ENCODE measurements around the gene CCDC157. TPM values are rescaled to one million over a fixed set of nuclear protein-coding genes. Genes with fewer than 3 reads are reported as not detected.

The CCDC157 gene
- total RNA-seq, 4 donors from 2014 or later: 1.5 to 2.5 (median 1.6) TPM

- Histone ChIP-seq H3K27me3 (no peaks in the 10 kb centered on the region), H3K36me3 (peaks cover 1 to 12% (median 5%) of the 10 kb centered on the region in 4 donors), H3K9me3 (no peaks in the 10 kb centered on the region), H3K4me3 (peak overlapping the region; percentile 66 to 78 (median 67)), H3K4me1 (peaks cover 37 to 64% (median 63%) of the 10 kb centered on the region in 4 donors), H3K27ac (replicated peaks in 1 of 4) (peak overlapping the region; percentile 94 to 99 (median 95))
- 6% methylated on average over 14 of the region's 31 CpGs for WGBS
- TF ChIP-seq CTCF (IDR thresholded peaks at IDR 0.05) (no peak), POLR2AphosphoS5 (IDR thresholded peaks at IDR 0.05) (peak; percentile 93 to 96)
- peak; percentile 100 for DNase-seq (ENCODE audit: extremely low spot score)
- intact Hi-C loops (cut with DNase I): no loop called here
Measured at GRCh38 chr22:30423959-30424533, 67.2 kb downstream of the CCDC157 start.

- intact Hi-C loops (cut with DNase I): loop anchor here (5.0 kb wide), 1 partner anchor 32 kb away; no protein-coding TSS in a partner anchor
- TF ChIP-seq POLR2AphosphoS5 (IDR thresholded peaks at IDR 0.05) (no peak), POLR2A (IDR thresholded peaks at IDR 0.05; ENCODE audit: low read depth) (no peak), EP300 (IDR thresholded peaks at IDR 0.05) (no peak), CTCF (IDR thresholded peaks at IDR 0.05) (peak in 1 of 3 experiments; percentile 9)
- Histone ChIP-seq H3K27me3 (no peaks in the 10 kb centered on the region), H3K9me3 (no peaks in the 10 kb centered on the region), H3K27ac (replicated peaks in 1 of 4) (peak overlapping the region; percentile 94 to 99 (median 95)), H3K4me1 (peaks cover 37 to 64% (median 63%) of the 10 kb centered on the region in 4 donors), H3K4me3 (peak overlapping the region; percentile 66 to 78 (median 67)), H3K36me3 (peaks cover 0 to 8% (median 3%) of the 10 kb centered on the region in 4 donors)
- 42% methylated on average over 20 of the region's 20 CpGs for WGBS
- DNase-seq (ENCODE audit: extremely low spot score): no peak
Measured at GRCh38 chr22:30424534-30425326, 67.9 kb downstream of the CCDC157 start.

- no peaks in the 10 kb centered on the region for H3K9me3 ChIP-seq
- peaks cover 37 to 60% (median 59%) of the 10 kb centered on the region in 4 donors for H3K4me1 ChIP-seq
- no peaks in the 10 kb centered on the region for H3K27me3 ChIP-seq
- H3K27ac ChIP-seq (replicated peaks in 1 of 4): peak overlapping the region; percentile 79 to 96 (median 94)
- peak overlapping the region; percentile 62 to 78 (median 67) for H3K4me3 ChIP-seq
- TF ChIP-seq CTCF (IDR thresholded peaks at IDR 0.05) (no peak), POLR2A (IDR thresholded peaks at IDR 0.05; ENCODE audit: low read depth) (no peak), EP300 (IDR thresholded peaks at IDR 0.05) (no peak), POLR2AphosphoS5 (IDR thresholded peaks at IDR 0.05) (no peak)
- no peak for DNase-seq (ENCODE audit: extremely low spot score)
- intact Hi-C loops (cut with DNase I): loop anchor here (5.0 kb wide), 1 partner anchor 33 kb away; no protein-coding TSS in a partner anchor
- H3K36me3 ChIP-seq: peaks cover 0 to 6% (median 1%) of the 10 kb centered on the region in 4 donors
- 6% methylated on average over 9 of the region's 9 CpGs for WGBS
Measured at GRCh38 chr22:30425327-30425615, 68.5 kb downstream of the CCDC157 start.

- TF ChIP-seq CTCF (IDR thresholded peaks at IDR 0.05) (peak in 1 of 3 experiments; percentile 7), POLR2A (IDR thresholded peaks at IDR 0.05; ENCODE audit: low read depth) (no peak), EP300 (IDR thresholded peaks at IDR 0.05) (no peak), POLR2AphosphoS5 (IDR thresholded peaks at IDR 0.05) (peak in 1 of 2 donors; percentile 43)
- DNase-seq (ENCODE audit: extremely low spot score): no peak
- intact Hi-C loops (cut with DNase I): loop anchor here (5.0 kb wide), 1 partner anchor 34 kb away; no protein-coding TSS in a partner anchor
Measured at GRCh38 chr22:30425616-30426387, 69.0 kb downstream of the CCDC157 start, which contains the start of gene MTFP1. Gene MTFP1 (plus strand): TSS chr22:30425768. CDS start chr22:30425880, 112 bp downstream.

More at GRCh38 chr22:30425616-30426387, 69.0 kb downstream of the CCDC157 start, which contains the start of gene MTFP1:
- WGBS: 4% methylated on average over 38 of the region's 61 CpGs
- Histone ChIP-seq H3K27me3 (no peaks in the 10 kb centered on the region), H3K9me3 (no peaks in the 10 kb centered on the region), H3K36me3 (peaks cover 0 to 1% (median 0%) of the 10 kb centered on the region in 4 donors), H3K4me1 (peaks cover 37 to 54% (median 53%) of the 10 kb centered on the region in 4 donors), H3K4me3 (peak within 1 kb of the TSS; percentile 66 to 78 (median 67)), H3K27ac (replicated peaks in 1 of 4) (peak within 1 kb of the TSS; percentile 94 to 99 (median 95))

Small RNA genes within 50 kb of the gene (small RNA-seq; reads per million reads assigned to genes)
- gene AC004832.3: 0 reads per million in 3 donors
- 0 reads per million in 3 donors for gene RNU6-564P

Other genes starting within 250 kb of the CCDC157 start
- gene LIF, start 110.2 kb upstream of the CCDC157 start, total RNA-seq: 1 to 10 TPM in 2 of 4 donors, under 1 TPM in 2; 0.19 to 4.8 (median 1.6) TPM
- 1 to 10 TPM in 1 of 4 donors, under 1 TPM in 1, not detected in 2; 0.57 to 8.3 TPM for gene OSM, start 90.2 kb upstream of the CCDC157 start, total RNA-seq
- 10 to 100 TPM; 16.5 to 19.4 (median 17.8) TPM for gene CASTOR1, start 67.5 kb upstream of the CCDC157 start, total RNA-seq
- 10 to 100 TPM; 29.5 to 40.3 (median 38.0) TPM for gene TBC1D10A, start 30.1 kb upstream of the CCDC157 start, total RNA-seq
- 10 to 100 TPM; 32.8 to 85.8 (median 60.0) TPM for gene SF3A1, start 113 bp upstream of the CCDC157 start, total RNA-seq
- gene RNF215, start 30.4 kb downstream of the CCDC157 start, total RNA-seq: 10 to 100 TPM in 3 of 4 donors, 1 to 10 TPM in 1; 6.6 to 18.5 (median 15.0) TPM
- 10 to 100 TPM in 2 of 4 donors, 1 to 10 TPM in 2; 3.3 to 16.7 (median 8.5) TPM for gene SEC14L2, start 40.0 kb downstream of the CCDC157 start, total RNA-seq
- gene MTFP1, start 68.8 kb downstream of the CCDC157 start, total RNA-seq: 1 to 10 TPM; 1.2 to 7.1 (median 3.4) TPM
- not detected for gene SEC14L3, start 115.0 kb downstream of the CCDC157 start, total RNA-seq
- not detected for gene SEC14L4, start 148.7 kb downstream of the CCDC157 start, total RNA-seq
- gene SEC14L6, start 189.7 kb downstream of the CCDC157 start, total RNA-seq: 1 to 10 TPM in 3 of 4 donors, not detected in 1; 1.2 to 1.5 (median 1.4) TPM
- 1 to 10 TPM; 1.2 to 3.2 (median 1.9) TPM for gene GAL3ST1, start 217.7 kb downstream of the CCDC157 start, total RNA-seq
- gene PES1, start 234.9 kb downstream of the CCDC157 start, total RNA-seq: 10 to 100 TPM; 28.2 to 55.7 (median 42.9) TPM